ENCODE data around the gene GFER. TPM values are rescaled to one million over a fixed set of nuclear protein-coding genes. Genes with fewer than 3 reads are reported as not detected.
"Not testable (repeated sequence)": the region's sequence is repeated elsewhere in the genome, so short reads cannot be mapped to it uniquely, and the experiment has no call there.

Gene GFER
- total RNA-seq, 1 donor = 9.5 TPM

DNA sequence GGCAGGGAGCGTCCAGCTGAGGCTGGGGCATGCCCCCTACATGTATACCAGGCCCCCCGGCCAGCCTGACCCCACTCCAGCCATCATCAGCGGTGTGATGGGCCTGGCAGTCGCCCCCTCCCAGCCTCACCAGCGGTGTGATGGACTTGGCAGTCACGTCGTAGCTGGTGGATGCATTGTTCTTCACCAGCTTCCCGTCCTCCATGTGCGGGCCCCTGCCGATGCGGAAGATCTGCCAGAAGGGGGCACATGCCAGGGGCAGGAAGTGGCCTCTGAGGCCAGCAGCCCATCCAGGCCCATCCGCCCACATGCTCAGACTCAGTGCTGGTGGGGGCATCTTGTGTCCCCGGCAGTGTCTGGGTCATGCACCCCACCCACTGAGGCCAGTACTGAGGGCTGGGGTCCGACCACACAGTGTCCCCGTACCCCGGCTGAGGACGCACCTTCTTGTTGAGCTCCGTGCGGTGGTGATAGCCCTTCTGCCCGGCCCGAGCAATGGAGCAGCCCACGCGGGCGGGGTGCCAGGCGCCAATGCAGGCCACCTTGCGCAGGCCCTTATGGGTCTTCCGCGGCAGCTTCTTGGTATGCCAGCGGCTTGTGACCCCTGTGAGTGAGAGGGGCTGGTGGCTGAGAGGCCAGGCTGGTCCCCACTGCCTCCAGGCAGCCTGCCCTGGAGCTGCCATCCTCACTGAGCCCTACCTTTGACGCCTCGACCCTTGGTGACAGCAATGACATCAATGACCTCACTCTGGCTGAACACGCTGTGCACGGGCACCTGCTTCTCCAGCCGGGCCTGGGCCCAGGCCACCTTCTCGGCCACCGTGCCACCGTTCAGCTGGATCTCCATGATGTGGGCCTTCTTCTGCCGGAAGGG lies 37.3 kb upstream of the GFER start:
- TF ChIP-seq, protein P1, sequence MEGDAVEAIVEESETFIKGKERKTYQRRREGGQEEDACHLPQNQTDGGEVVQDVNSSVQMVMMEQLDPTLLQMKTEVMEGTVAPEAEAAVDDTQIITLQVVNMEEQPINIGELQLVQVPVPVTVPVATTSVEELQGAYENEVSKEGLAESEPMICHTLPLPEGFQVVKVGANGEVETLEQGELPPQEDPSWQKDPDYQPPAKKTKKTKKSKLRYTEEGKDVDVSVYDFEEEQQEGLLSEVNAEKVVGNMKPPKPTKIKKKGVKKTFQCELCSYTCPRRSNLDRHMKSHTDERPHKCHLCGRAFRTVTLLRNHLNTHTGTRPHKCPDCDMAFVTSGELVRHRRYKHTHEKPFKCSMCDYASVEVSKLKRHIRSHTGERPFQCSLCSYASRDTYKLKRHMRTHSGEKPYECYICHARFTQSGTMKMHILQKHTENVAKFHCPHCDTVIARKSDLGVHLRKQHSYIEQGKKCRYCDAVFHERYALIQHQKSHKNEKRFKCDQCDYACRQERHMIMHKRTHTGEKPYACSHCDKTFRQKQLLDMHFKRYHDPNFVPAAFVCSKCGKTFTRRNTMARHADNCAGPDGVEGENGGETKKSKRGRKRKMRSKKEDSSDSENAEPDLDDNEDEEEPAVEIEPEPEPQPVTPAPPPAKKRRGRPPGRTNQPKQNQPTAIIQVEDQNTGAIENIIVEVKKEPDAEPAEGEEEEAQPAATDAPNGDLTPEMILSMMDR (IDR thresholded peaks at IDR 0.05; ENCODE audit: insufficient read depth, low read depth, low read length) = no peak
- no peak overlapping the region for H3K4me3 ChIP-seq (ENCODE audit: low read depth, low read length)
- no peak for DNase-seq (ENCODE audit: low read depth)

DNA sequence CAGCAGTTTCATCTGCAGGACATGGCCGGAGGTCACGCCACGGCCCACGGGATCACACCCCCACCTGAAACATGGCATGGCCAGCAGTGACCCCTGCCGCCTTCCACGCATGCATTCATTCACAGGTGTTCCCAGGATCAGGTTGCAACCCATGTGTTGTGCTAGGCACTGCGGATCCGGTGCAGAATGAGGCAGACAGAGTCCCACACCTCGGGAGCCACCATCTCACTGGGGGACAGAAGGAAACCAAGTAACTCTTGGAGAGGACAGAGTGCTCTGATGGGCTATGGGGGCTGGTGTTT lies 36.7 kb upstream of the GFER start:
- TF ChIP-seq, protein P1 (IDR thresholded peaks at IDR 0.05; ENCODE audit: insufficient read depth, low read depth, low read length) = no peak
- H3K4me3 ChIP-seq (ENCODE audit: low read depth, low read length) = no peak overlapping the region
- no peak for DNase-seq (ENCODE audit: low read depth)

DNA sequence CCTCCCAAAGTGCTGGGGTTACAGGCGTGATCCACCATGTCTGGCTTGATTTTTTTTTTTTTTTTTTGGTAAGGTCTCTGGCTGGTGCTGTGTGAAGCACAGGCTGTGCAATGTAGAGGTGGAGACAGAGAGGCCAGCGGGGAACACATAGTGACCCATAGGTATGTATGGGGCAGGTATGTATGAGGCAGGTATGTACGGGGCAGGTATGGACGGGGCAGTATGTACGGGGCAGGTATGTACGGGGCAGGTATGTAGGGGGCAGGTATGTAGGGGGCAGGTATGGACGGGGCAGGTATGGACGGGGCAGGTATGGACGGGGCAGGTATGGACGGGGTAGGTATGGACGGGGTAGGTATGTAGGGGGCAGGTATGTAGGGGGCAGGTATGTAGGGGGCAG lies 34.5 kb upstream of the GFER start:
- no peak overlapping the region for H3K4me3 ChIP-seq (ENCODE audit: low read depth, low read length)
- TF ChIP-seq, protein P1 (IDR thresholded peaks at IDR 0.05; ENCODE audit: insufficient read depth, low read depth, low read length) = no peak
- DNase-seq (ENCODE audit: low read depth) = no peak

DNA sequence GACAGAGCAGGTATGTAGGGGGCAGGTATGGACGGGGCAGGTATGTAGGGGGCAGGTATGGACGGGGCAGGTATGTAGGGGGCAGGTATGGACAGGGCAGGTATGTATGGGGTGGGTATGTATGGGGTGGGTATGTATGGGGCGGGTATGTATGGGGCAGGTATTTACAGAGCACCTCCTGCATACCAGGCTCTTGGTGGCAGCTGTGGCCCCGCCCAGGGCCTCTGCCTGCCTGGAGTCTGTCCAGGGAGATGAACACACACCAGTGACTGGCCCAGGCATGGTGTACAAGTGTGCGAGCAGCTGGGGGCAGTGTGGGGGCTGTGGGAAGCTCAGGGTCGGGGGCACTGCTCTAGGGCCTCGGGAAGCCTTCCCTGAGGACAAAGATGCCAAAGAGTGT lies 33.9 kb upstream of the GFER start:
- no peak overlapping the region for H3K4me3 ChIP-seq (ENCODE audit: low read depth, low read length)
- no peak for DNase-seq (ENCODE audit: low read depth)
- TF ChIP-seq, protein P1 (IDR thresholded peaks at IDR 0.05; ENCODE audit: insufficient read depth, low read depth, low read length) = no peak

DNA sequence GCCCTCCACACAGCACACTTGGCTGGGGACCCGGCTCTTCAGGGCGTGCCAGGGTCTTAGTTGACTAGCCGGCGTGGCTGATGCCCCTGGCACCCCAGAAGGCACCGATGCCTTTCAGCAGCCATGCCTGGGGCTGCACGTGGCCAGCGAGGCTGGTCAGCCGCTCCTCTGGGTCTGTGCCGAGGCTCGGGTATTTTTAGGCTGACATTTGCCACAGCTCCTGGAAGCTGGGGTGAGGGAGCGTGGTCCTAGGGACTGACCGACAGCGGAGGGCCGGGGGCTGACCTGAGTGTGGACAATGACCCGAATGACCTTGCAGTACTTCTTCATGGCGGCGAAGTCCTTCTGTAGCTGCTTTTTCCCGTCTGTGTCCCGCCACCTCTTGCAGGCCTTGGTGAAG lies 33.4 kb upstream of the GFER start:
- DNase-seq (ENCODE audit: low read depth) = no peak
- TF ChIP-seq, protein P1 (IDR thresholded peaks at IDR 0.05; ENCODE audit: insufficient read depth, low read depth, low read length) = no peak
- H3K4me3 ChIP-seq (ENCODE audit: low read depth, low read length) = no peak overlapping the region

DNA sequence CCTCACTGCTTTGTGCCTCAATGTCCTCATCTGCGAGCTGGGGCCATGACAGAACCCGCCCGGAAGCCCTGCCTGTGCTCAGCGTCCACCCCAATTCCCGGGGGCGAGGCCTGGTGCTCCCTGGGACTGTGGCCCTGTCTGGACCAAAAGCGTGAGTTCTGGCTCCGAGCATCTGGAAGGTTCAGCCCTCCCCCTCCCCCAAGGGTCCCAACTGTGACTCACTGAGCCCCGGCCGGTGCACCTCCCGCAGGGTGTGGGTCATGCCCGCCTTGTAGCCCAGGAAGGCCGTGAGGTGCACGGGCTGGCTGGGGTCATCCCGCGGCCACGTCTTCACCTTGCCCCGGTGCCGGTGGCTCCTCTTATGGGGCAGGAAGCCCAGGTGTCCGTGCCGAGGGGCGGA lies 30.3 kb upstream of the GFER start:
- no peak for DNase-seq (ENCODE audit: low read depth)
- TF ChIP-seq, protein P1 (IDR thresholded peaks at IDR 0.05; ENCODE audit: insufficient read depth, low read depth, low read length) = no peak
- no peak overlapping the region for H3K4me3 ChIP-seq (ENCODE audit: low read depth, low read length)

DNA sequence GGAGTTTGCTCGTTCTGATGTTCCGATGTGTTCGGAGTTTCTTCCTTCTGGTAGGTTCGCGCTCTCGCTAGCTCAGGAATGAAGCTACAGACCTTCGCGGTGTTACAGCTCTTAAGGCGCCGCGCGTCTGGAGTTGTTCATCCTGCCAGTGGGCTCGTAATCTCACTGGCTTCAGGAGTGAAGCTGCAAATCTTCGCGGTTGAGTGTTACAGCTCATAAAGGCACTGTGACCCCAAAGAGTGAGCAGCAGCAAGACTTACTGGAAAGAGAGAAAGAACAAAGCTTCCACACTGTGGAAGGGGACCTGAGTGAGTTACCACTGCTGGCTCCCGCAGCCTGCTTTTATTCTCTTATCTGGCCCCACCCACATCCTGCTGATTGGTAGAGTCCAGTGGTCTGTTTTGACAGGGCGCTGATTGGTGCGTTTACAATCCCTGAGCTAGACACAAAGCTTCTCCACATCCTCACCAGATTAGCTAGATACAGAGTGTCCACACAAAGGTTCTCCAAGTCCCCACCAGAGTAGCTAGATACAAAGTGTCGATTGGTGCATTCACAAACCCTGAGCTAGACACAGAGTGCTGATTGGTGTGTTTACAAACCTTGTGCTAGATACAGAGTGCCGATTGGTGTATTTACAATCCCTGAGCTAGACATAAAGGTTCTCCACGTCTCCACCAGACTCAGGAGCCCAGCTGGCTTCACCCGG lies 26.4 kb upstream of the GFER start:
- not testable (repeated sequence) for DNase-seq (ENCODE audit: low read depth); H3K4me3 ChIP-seq (ENCODE audit: low read depth, low read length)

DNA sequence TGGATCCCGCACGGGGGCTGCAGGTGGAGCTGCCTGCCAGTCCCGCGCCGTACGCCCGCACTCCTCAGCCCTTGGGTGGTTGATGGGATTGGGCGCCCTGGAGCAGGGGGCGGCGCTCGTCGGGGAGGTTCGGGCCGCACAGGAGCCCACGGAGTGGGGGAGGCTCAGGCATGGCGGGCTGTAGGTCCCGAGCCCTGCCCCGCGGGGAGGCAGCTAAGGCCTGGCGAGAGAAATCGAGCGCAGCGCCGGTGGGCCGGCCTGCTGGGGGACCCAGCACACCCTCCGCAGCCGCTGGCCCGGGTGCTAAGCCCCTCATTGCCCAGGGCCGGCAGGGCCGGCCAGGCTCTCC lies 25.9 kb upstream of the GFER start:
- not testable (repeated sequence) for DNase-seq (ENCODE audit: low read depth); H3K4me3 ChIP-seq (ENCODE audit: low read depth, low read length)
